ENCODE results near the gene HAND1.

Gene HAND1

GRCh38 chr5:154451957-154452356, 26.1 kb downstream of the HAND1 start:
- no peak for DNase-seq

GRCh38 chr5:154449786-154450185, 28.2 kb downstream of the HAND1 start:
- DNase-seq: no peak

GRCh38 chr5:154447089-154447725, 30.8 kb downstream of the HAND1 start:
- no peak for DNase-seq

- peak; percentile 61 to 68 for DNase-seq
Measured at GRCh38 chr5:154446195-154447088, 31.6 kb downstream of the HAND1 start.

GRCh38 chr5:154445422-154446194, 32.4 kb downstream of the HAND1 start, which contains the start of gene SAP30L:
Gene SAP30L, plus strand, starts transcription at chr5:154445997. Its CDS starts 608 bp downstream, at chr5:154446605.
- DNase-seq: peak; percentile 99

- DNase-seq: peak; percentile 39 to 49
Measured at GRCh38 chr5:154444556-154445421, 33.2 kb downstream of the HAND1 start.

- DNase-seq: no peak
Measured at GRCh38 chr5:154442801-154443200, 35.2 kb downstream of the HAND1 start.

GRCh38 chr5:154440540-154440939, 37.5 kb downstream of the HAND1 start:
- DNase-seq: no peak

GRCh38 chr5:154437281-154437965, 40.6 kb downstream of the HAND1 start:
- no peak for DNase-seq

GRCh38 chr5:154435226-154435625, 42.8 kb downstream of the HAND1 start:
- DNase-seq: no peak

- no peak for DNase-seq
Measured at GRCh38 chr5:154430961-154431630, 46.9 kb downstream of the HAND1 start.

GRCh38 chr5:154430466-154430865, 47.6 kb downstream of the HAND1 start:
- DNase-seq: no peak

- no peak for DNase-seq
Measured at GRCh38 chr5:154429341-154429740, 48.7 kb downstream of the HAND1 start.

GRCh38 chr5:154428208-154428607, 49.8 kb downstream of the HAND1 start:
- DNase-seq: no peak
